GM04504 (cell line): ENCODE measurements around the gene COMT.
"Not testable (repeated sequence)": the region's sequence is repeated elsewhere in the genome, so short reads cannot be mapped to it uniquely, and the experiment has no call there.

Source experiments
- DNase-seq: peaks from one replicate; pipeline ENCODE4 v3.0.0-alpha.2; 2012; ENCODE audit warnings: low read depth

COMT gene

GRCh38 chr22:19929586-19930550, 11.7 kb upstream of the COMT start:
- no peak for DNase-seq

DNA sequence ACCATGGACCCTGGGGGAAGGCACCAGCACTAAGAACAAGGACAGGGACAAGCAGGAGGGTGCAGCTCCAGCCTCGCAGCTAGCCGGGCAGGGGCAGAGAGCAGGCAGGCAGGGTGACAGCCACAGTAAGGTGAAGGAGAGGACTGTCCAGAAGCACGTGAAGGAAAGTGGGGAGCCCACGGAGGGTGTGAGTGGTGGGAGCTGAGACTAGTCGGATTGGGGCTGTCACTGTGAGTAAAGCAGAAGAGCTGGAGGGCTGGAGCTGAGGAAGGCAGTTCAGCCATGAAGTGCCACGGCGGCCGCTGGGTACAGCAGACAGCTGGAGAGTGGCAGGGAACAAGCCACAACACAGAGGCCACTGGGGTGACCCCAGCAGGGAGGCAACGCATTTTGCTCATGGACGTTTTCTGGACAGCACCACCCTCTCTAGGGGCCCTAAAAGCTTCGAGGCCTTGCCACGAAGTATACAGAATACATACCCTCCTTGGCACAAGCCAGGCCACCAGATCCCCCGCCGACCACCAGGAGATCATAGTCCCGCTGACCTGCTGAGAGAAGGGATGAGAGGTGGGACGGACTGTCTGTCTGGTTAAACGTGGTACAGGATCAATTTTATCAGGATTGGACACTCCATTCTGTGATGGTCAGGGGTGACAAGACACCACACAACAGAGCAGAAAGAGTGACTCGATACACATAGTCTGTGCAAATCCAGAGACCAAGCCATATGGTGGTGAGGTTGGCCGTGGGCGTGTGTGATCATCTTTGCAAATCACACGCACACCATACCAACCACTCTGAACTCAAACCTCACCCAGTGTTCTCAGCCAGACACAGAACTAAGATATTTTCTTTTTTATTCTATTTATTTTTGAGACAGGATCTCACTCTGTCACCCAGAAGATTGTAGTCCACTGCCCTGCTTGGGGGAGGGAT, 10.8 kb upstream of the COMT start:
- DNase-seq = no peak

DNA sequence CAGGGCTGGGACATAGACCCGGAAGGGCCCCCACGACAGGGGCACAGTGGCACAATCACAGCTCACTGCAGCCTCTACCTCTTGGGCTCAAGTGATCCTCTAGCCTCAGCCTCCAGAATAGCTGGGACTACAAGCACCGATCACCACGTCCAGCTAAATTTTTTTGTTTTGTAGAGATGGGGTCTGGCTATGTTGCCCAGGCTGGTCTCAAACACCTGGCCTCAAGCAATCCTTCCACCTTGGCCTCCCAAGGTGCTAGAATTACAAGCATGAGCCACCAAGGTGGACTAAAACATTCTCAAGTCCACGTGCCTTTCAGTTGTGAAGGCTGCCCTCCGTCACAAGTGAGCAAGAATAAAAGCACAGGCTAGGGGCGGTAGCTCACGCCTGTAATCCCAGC, 10.1 kb upstream of the COMT start:
- DNase-seq = no peak

DNA sequence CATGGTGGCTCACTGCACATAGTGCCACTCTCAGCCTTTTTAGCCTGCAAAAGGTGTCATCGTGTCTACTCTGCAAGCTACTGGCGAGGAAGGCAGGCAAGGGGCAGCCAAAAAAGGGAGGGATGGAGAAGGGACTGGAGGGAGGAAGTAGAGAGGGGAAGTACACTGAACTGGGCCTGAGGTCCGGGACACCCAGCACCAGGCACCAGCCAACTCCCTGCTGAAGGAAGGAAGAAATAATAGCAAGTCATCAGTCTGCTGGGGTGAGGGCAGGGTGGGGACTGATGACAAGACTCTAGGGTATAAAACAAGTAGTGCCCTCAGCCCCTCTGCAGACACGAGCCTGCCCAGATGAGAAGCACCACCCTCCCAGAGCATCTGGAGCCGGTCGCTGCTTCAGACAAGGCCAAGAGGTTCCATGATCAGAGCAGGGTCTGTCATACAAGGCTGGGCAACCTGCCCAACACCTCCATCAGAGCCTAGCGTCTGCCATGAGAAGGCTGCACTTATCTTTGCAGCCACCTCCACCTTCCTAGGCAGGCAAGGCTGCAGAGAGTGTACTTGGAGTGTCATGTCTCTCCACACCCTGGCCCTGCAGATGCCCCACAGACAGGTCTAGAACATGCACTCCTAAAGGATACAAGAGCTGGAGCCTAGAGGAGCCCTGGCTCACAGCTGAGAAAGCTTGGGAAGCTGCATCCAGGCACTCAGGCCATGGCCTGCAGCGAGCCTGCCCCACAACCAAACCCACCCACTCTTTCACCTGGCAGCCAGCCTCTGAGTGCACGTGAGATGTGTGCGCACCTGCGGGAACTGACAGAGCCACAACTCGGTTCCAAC, 9.0 kb upstream of the COMT start:
- DNase-seq = no peak

GRCh38 chr22:19933341-19934241, 8.0 kb upstream of the COMT start:
- no peak for DNase-seq

GRCh38 chr22:19935123-19935718, 6.4 kb upstream of the COMT start:
- DNase-seq = not testable (repeated sequence)

DNA sequence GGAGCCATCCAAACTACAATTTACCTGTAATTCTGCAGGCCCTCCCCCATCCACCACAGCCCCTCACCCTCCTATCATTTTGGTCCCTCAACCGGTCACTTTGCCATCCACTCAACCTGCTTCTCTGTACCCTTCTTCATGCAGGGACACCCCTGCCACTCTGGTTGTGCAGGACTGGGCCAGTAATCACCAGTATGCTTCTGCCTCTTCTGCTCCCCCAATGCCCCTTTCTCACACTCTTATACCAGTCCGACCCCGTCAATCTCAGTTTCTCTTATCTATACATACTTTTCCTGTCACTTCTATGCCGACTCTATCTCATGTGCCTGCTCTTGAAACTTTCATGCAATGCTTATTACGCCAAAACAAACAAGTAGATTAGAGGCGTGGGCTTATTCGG, 5.1 kb upstream of the COMT start:
- no peak for DNase-seq

- DNase-seq = no peak
These were observed 3.7 kb upstream of the COMT start for GRCh38 chr22:19937616-19938473.

- DNase-seq = no peak
These were observed 822 bp upstream of the COMT start for GRCh38 chr22:19940536-19941364.

DNA sequence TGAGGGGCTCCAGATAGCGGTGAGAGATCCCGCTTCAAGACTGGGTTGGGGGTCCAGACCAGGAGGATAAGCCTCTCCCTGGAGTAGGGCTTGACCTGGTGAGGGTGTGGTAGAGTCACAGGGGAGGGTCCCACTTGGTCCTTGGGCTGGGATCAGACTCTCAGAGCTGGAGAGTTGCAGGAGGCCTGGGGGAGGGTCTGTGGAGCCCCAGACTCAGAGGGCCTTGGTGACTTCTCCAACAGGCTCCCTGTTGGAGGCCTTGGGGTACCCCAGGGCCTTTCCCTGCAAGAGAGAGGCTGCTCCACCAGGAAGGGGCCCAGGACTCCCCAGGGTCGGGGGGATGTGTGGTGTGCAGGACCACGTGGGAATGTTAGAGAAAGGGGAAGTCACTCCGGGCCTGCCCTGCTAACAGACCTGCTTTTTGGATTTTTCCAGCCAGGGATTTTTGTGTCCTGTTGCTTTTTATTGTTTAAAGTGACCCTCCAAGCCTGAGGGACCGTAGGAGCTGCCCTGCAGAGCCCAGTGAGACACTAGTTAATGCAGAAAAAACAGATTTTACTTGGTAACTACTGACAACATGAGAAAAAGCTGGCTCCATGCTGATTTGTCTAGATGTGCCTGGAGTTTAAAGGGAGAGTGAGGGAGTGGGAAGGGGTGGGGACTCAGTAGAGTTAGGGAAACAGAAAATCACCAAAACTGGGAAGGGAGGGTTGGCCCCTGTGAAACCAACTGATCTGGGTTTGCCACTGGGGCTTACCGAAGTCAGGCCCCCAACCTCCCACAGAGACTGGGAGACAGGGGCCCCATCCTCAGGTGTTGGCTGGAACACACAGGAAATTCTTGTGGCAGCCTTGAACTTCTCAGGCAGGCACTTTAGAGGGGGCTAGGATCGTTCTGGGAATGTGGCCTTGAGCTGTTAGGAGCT, 847 bp downstream of the COMT start:
- DNase-seq = peak; percentile 52

GRCh38 chr22:19943082-19944026, 1.8 kb downstream of the COMT start:
- peak; percentile 84 for DNase-seq

GRCh38 chr22:19948057-19948760, 6.6 kb downstream of the COMT start:
- no peak for DNase-seq

DNA sequence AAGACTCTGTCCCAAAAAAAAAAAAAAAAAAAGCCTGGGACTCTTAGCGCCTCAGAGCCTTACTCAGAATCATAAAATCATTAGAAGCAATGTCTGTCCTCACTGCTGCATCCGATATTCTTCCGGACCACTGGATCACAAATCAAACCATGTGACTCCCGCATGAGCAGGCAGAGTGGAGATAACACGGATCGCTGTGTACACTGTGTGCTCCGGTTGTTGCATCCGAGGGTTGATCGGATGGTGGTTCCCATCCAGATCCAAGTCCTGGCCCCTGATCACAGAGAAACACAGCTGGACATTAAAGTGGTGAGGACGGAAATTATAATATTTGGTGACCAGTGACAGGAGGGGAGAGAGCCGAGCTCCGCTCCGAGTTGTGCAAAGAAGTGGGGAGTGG, 9.8 kb downstream of the COMT start:
- no peak for DNase-seq

- DNase-seq = no peak
These were observed 13.9 kb downstream of the COMT start for GRCh38 chr22:19955241-19956128.

GRCh38 chr22:19957445-19957844, 15.9 kb downstream of the COMT start:
- DNase-seq = no peak
